ENCODE results near the gene SEPTIN14. TPM values are rescaled to one million over a fixed set of nuclear protein-coding genes. Genes with fewer than 3 reads are reported as not detected.

SEPTIN14 gene
- total and polyA plus RNA-seq, 2 of the 4 experiments (the other 2 are of a cell fraction), result not detected

DNA sequence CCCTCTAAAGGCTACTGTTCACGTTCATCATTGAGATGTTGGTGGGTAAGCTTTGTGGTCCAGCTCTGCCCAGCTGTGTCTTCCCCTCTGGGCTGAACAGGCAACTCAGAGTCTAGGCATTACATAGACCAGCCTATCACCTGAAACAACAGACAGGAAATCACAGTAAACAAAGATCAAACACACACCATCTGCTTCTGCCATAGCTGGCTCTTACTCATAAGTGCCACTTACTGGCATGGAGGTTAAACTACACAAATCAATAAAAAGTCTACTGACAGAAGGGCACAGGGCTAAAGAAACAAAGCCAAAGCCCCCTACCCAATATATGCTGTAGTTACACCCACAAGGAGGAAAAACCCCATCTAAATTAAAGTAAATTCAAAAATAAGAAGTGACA lies 35.0 kb downstream of the SEPTIN14 start:
- H2BK120ac ChIP-seq (ENCODE audit: low read depth, low read length), result no peak overlapping the region
- H3K9me3 ChIP-seq (ENCODE audit: control insufficient read depth, insufficient read depth, low read length), result peaks cover 8% of the 10 kb centered on the region
- H3K9ac ChIP-seq (ENCODE audit: low read depth, low read length), result no peak overlapping the region
- H2BK5ac ChIP-seq (ENCODE audit: low read depth, low read length, poor library complexity, severe bottlenecking), result no peak overlapping the region
- ATAC-seq (ENCODE audit: low read depth), result no peak
- no peak overlapping the region for H2AK5ac ChIP-seq (ENCODE audit: low read depth, low read length)
- no peaks in the 10 kb centered on the region for H3K9me1 ChIP-seq (ENCODE audit: insufficient read depth, low read length)
- no peak overlapping the region for H3K4me3 ChIP-seq (ENCODE audit: insufficient read depth, low read depth, low read length)
- no peak overlapping the region for H2AFZ ChIP-seq (replicated peaks; ENCODE audit: low read length, poor library complexity)
- no peak overlapping the region for H2AK9ac ChIP-seq (replicated peaks; ENCODE audit: low read depth, low read length, poor library complexity)
- H3K18ac ChIP-seq (ENCODE audit: low read depth, low read length), result no peak overlapping the region
- ChIA-PET CTCF (no interaction called here), POLR2A (ENCODE audit: unreplicated experiment) (no interaction called here)
- in situ Hi-C loops (cut with MboI; ENCODE audit: low sequenced_read_pairs), result no loop called here
- H3K56ac ChIP-seq (ENCODE audit: extremely low read depth, insufficient read depth, low read length), result no peak overlapping the region
- no peak overlapping the region for H3K14ac ChIP-seq (replicated peaks; ENCODE audit: low read depth, low read length)
- no peak overlapping the region for H2BK20ac ChIP-seq (ENCODE audit: low read depth, low read length)
- no peak overlapping the region for H3K23ac ChIP-seq (ENCODE audit: low read depth, low read length)
- no peaks in the 10 kb centered on the region for H3K36me3 ChIP-seq (ENCODE audit: control insufficient read depth, insufficient read depth, low read length)
- no peaks in the 10 kb centered on the region for H4K20me1 ChIP-seq (ENCODE audit: insufficient read depth, low read length)
- H3K4me2 ChIP-seq (ENCODE audit: low read depth, low read length), result no peak overlapping the region
- H3K27me3 ChIP-seq (ENCODE audit: control insufficient read depth, insufficient read depth, low read length), result no peaks in the 10 kb centered on the region
- no CpG with 5 or more reads among the region's 1 CpG for WGBS, 2 experiments (ENCODE audit: extremely low coverage in 2 of 2, insufficient read length in 1 of 2)
- H4K8ac ChIP-seq (ENCODE audit: low read depth in 2 of 2, low read length in 2 of 2), result no peak overlapping the region
- no peaks in the 10 kb centered on the region for H3K79me1 ChIP-seq (ENCODE audit: low read depth in 1 of 2, low read length in 2 of 2)
- H2BK15ac ChIP-seq (ENCODE audit: low read depth, low read length), result no peak overlapping the region
- no TSS peak for BruUV-seq (replicated peaks)
- TF ChIP-seq MAFK (IDR thresholded peaks at IDR 0.05; ENCODE audit: low read depth, low read length) (no peak), MXI1 (IDR thresholded peaks at IDR 0.05; ENCODE audit: borderline replicate concordance, low read depth, low read length) (no peak), POLR2A (IDR thresholded peaks at IDR 0.05; ENCODE audit: low read depth, low read length) (no peak), NFE2L2 (IDR thresholded peaks at IDR 0.05; ENCODE audit: low read depth, low read length) (no peak), MAZ (IDR thresholded peaks at IDR 0.05; ENCODE audit: borderline replicate concordance, low read depth, low read length) (no peak), RFX5 (IDR thresholded peaks at IDR 0.05; ENCODE audit: low read depth, low read length) (no peak), CEBPB (IDR thresholded peaks at IDR 0.05; ENCODE audit: low read depth, low read length) (no peak), RCOR1 (IDR thresholded peaks at IDR 0.05; ENCODE audit: insufficient replicate concordance, low read length) (no peak), FOS (IDR thresholded peaks at IDR 0.05; ENCODE audit: low read depth, low read length) (no peak)
- TF ChIP-seq, protein P1, sequence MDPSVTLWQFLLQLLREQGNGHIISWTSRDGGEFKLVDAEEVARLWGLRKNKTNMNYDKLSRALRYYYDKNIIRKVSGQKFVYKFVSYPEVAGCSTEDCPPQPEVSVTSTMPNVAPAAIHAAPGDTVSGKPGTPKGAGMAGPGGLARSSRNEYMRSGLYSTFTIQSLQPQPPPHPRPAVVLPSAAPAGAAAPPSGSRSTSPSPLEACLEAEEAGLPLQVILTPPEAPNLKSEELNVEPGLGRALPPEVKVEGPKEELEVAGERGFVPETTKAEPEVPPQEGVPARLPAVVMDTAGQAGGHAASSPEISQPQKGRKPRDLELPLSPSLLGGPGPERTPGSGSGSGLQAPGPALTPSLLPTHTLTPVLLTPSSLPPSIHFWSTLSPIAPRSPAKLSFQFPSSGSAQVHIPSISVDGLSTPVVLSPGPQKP (IDR thresholded peaks at IDR 0.05; ENCODE audit: borderline replicate concordance, low read depth, low read length), result no peak
- TF ChIP-seq, protein P2, sequence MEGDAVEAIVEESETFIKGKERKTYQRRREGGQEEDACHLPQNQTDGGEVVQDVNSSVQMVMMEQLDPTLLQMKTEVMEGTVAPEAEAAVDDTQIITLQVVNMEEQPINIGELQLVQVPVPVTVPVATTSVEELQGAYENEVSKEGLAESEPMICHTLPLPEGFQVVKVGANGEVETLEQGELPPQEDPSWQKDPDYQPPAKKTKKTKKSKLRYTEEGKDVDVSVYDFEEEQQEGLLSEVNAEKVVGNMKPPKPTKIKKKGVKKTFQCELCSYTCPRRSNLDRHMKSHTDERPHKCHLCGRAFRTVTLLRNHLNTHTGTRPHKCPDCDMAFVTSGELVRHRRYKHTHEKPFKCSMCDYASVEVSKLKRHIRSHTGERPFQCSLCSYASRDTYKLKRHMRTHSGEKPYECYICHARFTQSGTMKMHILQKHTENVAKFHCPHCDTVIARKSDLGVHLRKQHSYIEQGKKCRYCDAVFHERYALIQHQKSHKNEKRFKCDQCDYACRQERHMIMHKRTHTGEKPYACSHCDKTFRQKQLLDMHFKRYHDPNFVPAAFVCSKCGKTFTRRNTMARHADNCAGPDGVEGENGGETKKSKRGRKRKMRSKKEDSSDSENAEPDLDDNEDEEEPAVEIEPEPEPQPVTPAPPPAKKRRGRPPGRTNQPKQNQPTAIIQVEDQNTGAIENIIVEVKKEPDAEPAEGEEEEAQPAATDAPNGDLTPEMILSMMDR (conservative IDR thresholded peaks at IDR 0.05; ENCODE audit: low read depth, low read length), result no peak
- no peak overlapping the region for H3K4ac ChIP-seq (ENCODE audit: low read depth, low read length)
- no peak overlapping the region for H4K91ac ChIP-seq (ENCODE audit: insufficient read depth, low read depth, low read length)
- no peak overlapping the region for H3K27ac ChIP-seq (ENCODE audit: insufficient read depth, low read length)
- no peaks in the 10 kb centered on the region for H3K4me1 ChIP-seq (ENCODE audit: control insufficient read depth, insufficient read depth, low read length)
- dilution Hi-C loops (cut with HindIII; ENCODE audit: low sequenced_read_pairs, unreplicated experiment), result no loop called here
- intact Hi-C loops (cut with micrococcal nuclease), result no loop called here
- no peak for DNase-seq
- H4K5ac ChIP-seq (ENCODE audit: low read depth, low read length), result no peak overlapping the region
